Lung (tissue), 12 donors: ENCODE measurements around the gene HOXA5. TPM values are rescaled to one million over a fixed set of nuclear protein-coding genes. Genes with fewer than 3 reads are reported as not detected.

ENCODE experiments used
- ATAC-seq: fragments of 200-7000 bp; cut with Tn5 transposase; one replicate; pipeline ENCODE4 v1.9.1; 2020; ENCODE audit warnings: moderate number of reproducible peaks; ENCODE audit not compliant: insufficient read depth, low FRiP score
- DNase-seq, 3 donors: peaks; one replicate each; pipeline ENCODE4 v3.0.0-alpha.2; 2013 to 2017
- H3K27ac ChIP-seq, 2 donors: one replicate each; pipeline ENCODE4 v1.5.1; 2013; ENCODE audit warnings: mild to moderate bottlenecking in 2 of 2, moderate library complexity in 2 of 2, control low read depth in 1 of 2, inconsistent platforms in 1 of 2, low read depth in 1 of 2, low read length in 1 of 2
- H3K27me3 ChIP-seq, 3 donors: one replicate each; pipeline ENCODE4 v1.5.1; 2013; ENCODE audit warnings: low read length in 2 of 3; ENCODE audit not compliant: control insufficient read depth in 3 of 3, insufficient read depth in 3 of 3
- H3K36me3 ChIP-seq, 4 donors: one replicate each; pipeline ENCODE4 v1.5.1; 2013; ENCODE audit warnings: low read length in 4 of 4, mild to moderate bottlenecking in 1 of 4, moderate library complexity in 1 of 4; ENCODE audit not compliant: control insufficient read depth in 4 of 4, insufficient read depth in 4 of 4
- H3K4me1 ChIP-seq, 5 donors: one replicate each; pipeline ENCODE4 v1.5.1; 2013; ENCODE audit warnings: low read length in 5 of 5, mild to moderate bottlenecking in 2 of 5, moderate library complexity in 1 of 5; ENCODE audit not compliant: control insufficient read depth in 5 of 5, insufficient read depth in 5 of 5
- H3K4me3 ChIP-seq: one replicate; pipeline ENCODE4 v1.5.1; 2013; ENCODE audit warnings: mild to moderate bottlenecking, control low read depth, moderate library complexity
- H3K9ac ChIP-seq, 2 donors: one replicate each; pipeline ENCODE4 v1.5.1; 2013; ENCODE audit warnings: low read length in 2 of 2, control low read depth in 1 of 2; ENCODE audit not compliant: insufficient read depth in 1 of 2
- H3K9me3 ChIP-seq, 4 donors: one replicate each; pipeline ENCODE4 v1.5.1; 2013; ENCODE audit warnings: low read length in 3 of 4, mild to moderate bottlenecking in 1 of 4, moderate library complexity in 1 of 4; ENCODE audit not compliant: control insufficient read depth in 4 of 4, insufficient read depth in 3 of 4
- WGBS, 2 donors: extraction: QIAGEN DNeasy Blood & Tissue Kit; methylation state at CpG; one replicate each; pipeline ENCODE4 v1.1.7; 2013; 5-methylcytosine and 5-hydroxymethylcytosine counted together
- polyA plus RNA-seq, 2 donors: library from polyadenylated mRNA; stranded (reverse); fragments of 200-250 nt; gene quantifications; one replicate each; pipeline ENCODE4 v1.2.1, GENCODE V29; 2013
- total RNA-seq, 2 donors: library from RNA; depleted of rRNA in 1 of 2; stranded (reverse); fragments of >200 nt in 1 of 2; gene quantifications; one replicate each; pipeline ENCODE4 v1.2.1, GENCODE V29; 2014 to 2021
- TF ChIP-seq, protein P1 (sequence below): IDR thresholded peaks from 2 replicates; pipeline ENCODE4 v1.5.1; 2012; ENCODE audit warnings: mild to moderate bottlenecking; ENCODE audit errors: control extremely low read depth, extremely low read depth
- donor health status: control.
- donor health status: control.
- donor health status: Bipolar disorder and iron deficiency.
- donor health status: healthy.
- donor health status: DM: yes; HTN: yes; CAD: no.

The HOXA5 gene
- total and polyA plus RNA-seq, 4 donors = 9.2 to 61.9 (median 15.2) TPM

DNA sequence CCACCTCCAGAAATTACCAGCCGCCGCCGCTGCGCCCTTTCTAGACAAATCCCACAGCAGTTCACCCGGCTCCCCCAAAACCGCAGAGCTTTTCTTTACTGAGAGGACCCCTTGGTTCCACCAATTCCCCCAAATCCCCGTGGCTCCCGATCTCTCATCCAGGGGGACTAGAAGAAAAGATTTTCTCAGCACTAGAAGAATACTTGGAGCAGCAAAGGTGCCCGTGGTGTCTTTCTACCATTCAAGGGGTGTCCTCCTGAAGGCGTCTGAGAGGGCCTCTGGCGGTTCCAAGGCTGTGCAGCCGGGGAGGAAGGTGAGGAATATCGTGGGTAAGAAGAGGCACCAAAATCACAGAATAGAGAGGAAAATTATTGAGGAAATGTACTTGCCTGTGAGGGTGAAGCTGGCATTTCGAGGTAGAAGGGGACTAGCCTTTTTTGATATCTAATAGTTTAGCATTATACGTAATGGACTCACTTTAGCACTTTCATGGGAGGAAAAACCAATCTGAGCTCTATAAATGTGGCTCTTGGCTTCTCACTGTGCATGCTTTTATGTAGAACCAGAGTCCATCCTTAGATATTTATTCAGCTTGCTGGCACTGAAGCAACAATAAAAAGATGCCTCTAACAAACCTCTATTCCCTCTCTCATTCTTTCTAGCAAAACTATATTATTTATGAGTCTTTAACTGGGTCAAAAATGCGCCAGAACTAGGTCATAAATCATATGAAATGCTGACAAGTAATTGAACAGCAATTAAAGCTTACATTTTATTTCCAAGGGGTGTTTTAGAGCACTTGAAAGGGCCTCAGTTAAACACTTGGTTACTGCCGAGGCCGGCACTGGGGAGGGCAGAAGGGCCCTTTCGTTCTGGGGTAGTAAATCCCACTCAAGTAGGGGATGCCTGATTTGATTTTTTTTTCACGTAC lies 27.2 kb downstream of the HOXA5 start:
- Histone ChIP-seq H3K4me1 (peaks cover 0 to 42% (median 1%) of the 10 kb centered on the region in 5 donors), H3K27me3 (peaks cover 0 to 38% (median 5%) of the 10 kb centered on the region in 3 donors), H3K27ac (peak overlapping the region in 1 of 2 donors; percentile 89), H3K9me3 (no peaks in the 10 kb centered on the region), H3K9ac (peak overlapping the region; percentile 18 to 100), H3K36me3 (peaks cover 0 to 44% (median 1%) of the 10 kb centered on the region in 4 donors), H3K4me3 (peak overlapping the region; percentile 46)
- ATAC-seq (no peak), DNase-seq (peak; percentile 49 to 76 (median 68))
- TF ChIP-seq, protein P1, sequence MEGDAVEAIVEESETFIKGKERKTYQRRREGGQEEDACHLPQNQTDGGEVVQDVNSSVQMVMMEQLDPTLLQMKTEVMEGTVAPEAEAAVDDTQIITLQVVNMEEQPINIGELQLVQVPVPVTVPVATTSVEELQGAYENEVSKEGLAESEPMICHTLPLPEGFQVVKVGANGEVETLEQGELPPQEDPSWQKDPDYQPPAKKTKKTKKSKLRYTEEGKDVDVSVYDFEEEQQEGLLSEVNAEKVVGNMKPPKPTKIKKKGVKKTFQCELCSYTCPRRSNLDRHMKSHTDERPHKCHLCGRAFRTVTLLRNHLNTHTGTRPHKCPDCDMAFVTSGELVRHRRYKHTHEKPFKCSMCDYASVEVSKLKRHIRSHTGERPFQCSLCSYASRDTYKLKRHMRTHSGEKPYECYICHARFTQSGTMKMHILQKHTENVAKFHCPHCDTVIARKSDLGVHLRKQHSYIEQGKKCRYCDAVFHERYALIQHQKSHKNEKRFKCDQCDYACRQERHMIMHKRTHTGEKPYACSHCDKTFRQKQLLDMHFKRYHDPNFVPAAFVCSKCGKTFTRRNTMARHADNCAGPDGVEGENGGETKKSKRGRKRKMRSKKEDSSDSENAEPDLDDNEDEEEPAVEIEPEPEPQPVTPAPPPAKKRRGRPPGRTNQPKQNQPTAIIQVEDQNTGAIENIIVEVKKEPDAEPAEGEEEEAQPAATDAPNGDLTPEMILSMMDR = no peak
- WGBS, 2 donors = 40 to 66% methylated on average over 20 of the region's 20 CpGs

GRCh38 chr7:27115221-27116026 lies 28.1 kb downstream of the HOXA5 start:
- TF ChIP-seq, protein P1 = no peak
- DNase-seq (peak; percentile 74 to 85 (median 84)), ATAC-seq (peak; percentile 15)
- peaks cover 0 to 49% (median 1%) of the 10 kb centered on the region in 4 donors for H3K36me3 ChIP-seq
- no peaks in the 10 kb centered on the region for H3K9me3 ChIP-seq
- peak overlapping the region in 1 of 2 donors; percentile 89 for H3K27ac ChIP-seq
- 39 to 71% methylated on average over 45 of the region's 45 CpGs for WGBS, 2 donors
- peaks cover 0 to 44% (median 5%) of the 10 kb centered on the region in 3 donors for H3K27me3 ChIP-seq
- peak overlapping the region; percentile 67 for H3K4me3 ChIP-seq
- H3K4me1 ChIP-seq = peaks cover 0 to 44% (median 8%) of the 10 kb centered on the region in 5 donors
- peak overlapping the region; percentile 42 to 100 for H3K9ac ChIP-seq

GRCh38 chr7:27114881-27115220 lies 28.6 kb downstream of the HOXA5 start:
- Histone ChIP-seq H3K27me3 (peaks cover 0 to 48% (median 5%) of the 10 kb centered on the region in 3 donors), H3K27ac (peak overlapping the region in 1 of 2 donors; percentile 89), H3K36me3 (peaks cover 0 to 50% (median 3%) of the 10 kb centered on the region in 4 donors), H3K9ac (peak overlapping the region; percentile 42 to 100), H3K4me1 (peaks cover 0 to 43% (median 10%) of the 10 kb centered on the region in 5 donors), H3K4me3 (peak overlapping the region; percentile 67), H3K9me3 (no peaks in the 10 kb centered on the region)
- TF ChIP-seq, protein P1 = no peak
- ATAC-seq (no peak), DNase-seq (peak in 1 of 3 donors; percentile 74)
- WGBS, 2 donors = 38 to 58% methylated on average over 6 of the region's 6 CpGs
